Keratinocyte (primary cell): ENCODE measurements around the gene KBTBD4.

Experiments
- CTCF ChIP-seq, 3 experiments: IDR thresholded peaks in 1 of 3; conservative IDR thresholded peaks in 1 of 3; optimal IDR thresholded peaks in 1 of 3; 2 replicates in 2 of 3; 3 replicates in 1 of 3; pipeline versions ENCODE3 to v1.5.1; 2011; ENCODE audit warnings: low read length in 3 of 3, mild to moderate bottlenecking in 3 of 3, moderate library complexity in 2 of 3, control low read depth in 1 of 3, inconsistent platforms in 1 of 3; ENCODE audit not compliant: insufficient read depth in 2 of 3; ENCODE audit errors: extremely low read depth in 1 of 3
- EZH2 ChIP-seq: IDR thresholded peaks from one replicate; pipeline ENCODE4 v1.6.1; 2012; ENCODE audit warnings: inconsistent platforms, mild to moderate bottlenecking, low read length, moderate library complexity

- TF ChIP-seq EZH2 (no peak), CTCF (optimal IDR thresholded peaks at IDR 0.05 in 1 of 3, IDR thresholded peaks at IDR 0.05 in 1 of 3, conservative IDR thresholded peaks at IDR 0.05 in 1 of 3; ENCODE audit: extremely low read depth in 1 of 3, insufficient read depth in 2 of 3, low read length in 3 of 3) (no peak)
These were observed 49.3 kb upstream of the KBTBD4 start for GRCh38 chr11:47628026-47628425.
